ENCODE data around the gene PLEKHG5.

The PLEKHG5 gene

GRCh38 chr1:6519935-6520671 lies 28.6 kb upstream of the PLEKHG5 start:
- no peaks in the 10 kb centered on the region for H4K20me1 ChIP-seq (ENCODE audit: insufficient read depth, low read length)
- H2AFZ ChIP-seq (ENCODE audit: low read depth, low read length): no peak overlapping the region
- H3K4me3 ChIP-seq (ENCODE audit: low read length): no peak overlapping the region
- no peak overlapping the region for H3K27ac ChIP-seq (ENCODE audit: low read length)
- H3K79me2 ChIP-seq (ENCODE audit: low read length): no peaks in the 10 kb centered on the region
- no peaks in the 10 kb centered on the region for H3K4me1 ChIP-seq (ENCODE audit: low read length)
- H3K27me3 ChIP-seq (ENCODE audit: low read depth, low read length): no peaks in the 10 kb centered on the region
- no peak overlapping the region for H3K9ac ChIP-seq (ENCODE audit: low read length)
- H3K4me2 ChIP-seq (ENCODE audit: low read length): no peak overlapping the region
- peaks cover 4% of the 10 kb centered on the region for H3K36me3 ChIP-seq (replicated peaks; ENCODE audit: low read depth, low read length)
- no peak for TF ChIP-seq EZH2phosphoT487 (IDR thresholded peaks at IDR 0.05; ENCODE audit: low read depth)
- TF ChIP-seq CTCF (IDR thresholded peaks at IDR 0.05; ENCODE audit: low read depth, low read length): no peak
- H3K9me3 ChIP-seq (ENCODE audit: insufficient read depth, low read length): no peaks in the 10 kb centered on the region

- no peak overlapping the region for H3K4me3 ChIP-seq (ENCODE audit: low read length)
These were observed 28.0 kb upstream of the PLEKHG5 start for GRCh38 chr1:6519491-6519934.

GRCh38 chr1:6517435-6517851 lies 26.0 kb upstream of the PLEKHG5 start:
- no peak overlapping the region for H2AFZ ChIP-seq (ENCODE audit: low read depth, low read length)
- H3K4me2 ChIP-seq (ENCODE audit: low read length): no peak overlapping the region
- no peak overlapping the region for H3K9ac ChIP-seq (ENCODE audit: low read length)
- no peaks in the 10 kb centered on the region for H3K9me3 ChIP-seq (ENCODE audit: insufficient read depth, low read length)
- H3K36me3 ChIP-seq (replicated peaks; ENCODE audit: low read depth, low read length): no peaks in the 10 kb centered on the region
- no peak overlapping the region for H3K27ac ChIP-seq (ENCODE audit: low read length)
- H4K20me1 ChIP-seq (ENCODE audit: insufficient read depth, low read length): no peaks in the 10 kb centered on the region
- peaks cover 7% of the 10 kb centered on the region for H3K4me1 ChIP-seq (ENCODE audit: low read length)
- H3K27me3 ChIP-seq (ENCODE audit: low read depth, low read length): no peaks in the 10 kb centered on the region
- H3K79me2 ChIP-seq (ENCODE audit: low read length): no peaks in the 10 kb centered on the region
- TF ChIP-seq EZH2phosphoT487 (IDR thresholded peaks at IDR 0.05; ENCODE audit: low read depth) (no peak), CTCF (IDR thresholded peaks at IDR 0.05; ENCODE audit: low read depth, low read length) (no peak)
- H3K4me3 ChIP-seq (ENCODE audit: low read length): no peak overlapping the region

More at GRCh38 chr1:6519491-6519934, 28.0 kb upstream of the PLEKHG5 start:
- H3K27ac ChIP-seq (ENCODE audit: low read length): no peak overlapping the region
- H3K79me2 ChIP-seq (ENCODE audit: low read length): no peaks in the 10 kb centered on the region
- H3K9ac ChIP-seq (ENCODE audit: low read length): no peak overlapping the region
- H3K4me1 ChIP-seq (ENCODE audit: low read length): no peaks in the 10 kb centered on the region
- no peaks in the 10 kb centered on the region for H3K27me3 ChIP-seq (ENCODE audit: low read depth, low read length)
- no peaks in the 10 kb centered on the region for H3K9me3 ChIP-seq (ENCODE audit: insufficient read depth, low read length)
- no peak overlapping the region for H2AFZ ChIP-seq (ENCODE audit: low read depth, low read length)
- H3K4me2 ChIP-seq (ENCODE audit: low read length): no peak overlapping the region
- H4K20me1 ChIP-seq (ENCODE audit: insufficient read depth, low read length): no peaks in the 10 kb centered on the region
- H3K36me3 ChIP-seq (replicated peaks; ENCODE audit: low read depth, low read length): peaks cover 4% of the 10 kb centered on the region
- TF ChIP-seq EZH2phosphoT487 (IDR thresholded peaks at IDR 0.05; ENCODE audit: low read depth) (no peak), CTCF (IDR thresholded peaks at IDR 0.05; ENCODE audit: low read depth, low read length) (no peak)

GRCh38 chr1:6515771-6516170 lies 24.3 kb upstream of the PLEKHG5 start:
- Histone ChIP-seq H3K4me3 (ENCODE audit: low read length) (no peak overlapping the region), H3K4me2 (ENCODE audit: low read length) (no peak overlapping the region), H3K9ac (ENCODE audit: low read length) (no peak overlapping the region), H3K36me3 (replicated peaks; ENCODE audit: low read depth, low read length) (no peaks in the 10 kb centered on the region), H3K27me3 (ENCODE audit: low read depth, low read length) (no peaks in the 10 kb centered on the region), H3K79me2 (ENCODE audit: low read length) (no peaks in the 10 kb centered on the region), H3K4me1 (ENCODE audit: low read length) (peaks cover 7% of the 10 kb centered on the region), H3K9me3 (ENCODE audit: insufficient read depth, low read length) (no peaks in the 10 kb centered on the region), H2AFZ (ENCODE audit: low read depth, low read length) (no peak overlapping the region), H3K27ac (ENCODE audit: low read length) (no peak overlapping the region), H4K20me1 (ENCODE audit: insufficient read depth, low read length) (no peaks in the 10 kb centered on the region)
- TF ChIP-seq EZH2phosphoT487 (IDR thresholded peaks at IDR 0.05; ENCODE audit: low read depth) (no peak), CTCF (IDR thresholded peaks at IDR 0.05; ENCODE audit: low read depth, low read length) (no peak)
